Breast epithelium (tissue), 4 donors: ENCODE measurements around the gene TRIM8. TPM values are rescaled to one million over a fixed set of nuclear protein-coding genes. Genes with fewer than 3 reads are reported as not detected.
A peak's percentile ranks its signal among the peaks of the same experiment; 100 is the strongest.

Experiments used
- DNase-seq, 2 donors: peaks; one replicate each; pipeline ENCODE4 v3.0.0-alpha.2; 2019; ENCODE audit warnings: low spot score in 2 of 2
- H3K27ac ChIP-seq, 2 donors: fragments of 200-600 bp; sonication (generic) in 1 of 2; one replicate each; pipeline ENCODE4 v1.5.1; 2016 to 2019; ENCODE audit warnings: mild to moderate bottlenecking in 1 of 2
- H3K27me3 ChIP-seq, 2 donors: fragments of 200-600 bp; sonication (generic) in 1 of 2; one replicate each; pipeline versions ENCODE4 v1.5.1 to v1.6.0; 2017 to 2019; ENCODE audit warnings: control low read depth in 1 of 2, mild to moderate bottlenecking in 1 of 2
- H3K36me3 ChIP-seq: fragments of 200-600 bp; one replicate; pipeline ENCODE4 v1.5.1; 2019
- H3K4me1 ChIP-seq, 2 donors: fragments of 200-600 bp; sonication (generic); one replicate each; pipeline ENCODE4 v1.5.1; 2016 to 2019; ENCODE audit warnings: control low read depth in 1 of 2
- H3K4me3 ChIP-seq, 3 donors: fragments of 200-600 bp; sonication (generic); 1 replicate in 2 of 3; 2 replicates in 1 of 3; pipeline ENCODE4 v1.5.1; 2016 to 2019; ENCODE audit warnings: mild to moderate bottlenecking in 3 of 3, moderate library complexity in 2 of 3
- H3K9me3 ChIP-seq, 2 donors: fragments of 200-600 bp; sonication (generic) in 1 of 2; one replicate each; pipeline ENCODE4 v1.5.1; 2016 to 2019; ENCODE audit warnings: control low read depth in 1 of 2
- POLR2A ChIP-seq: fragments of 450-650 bp; IDR thresholded peaks from one replicate; pipeline ENCODE4 v1.6.1; 2016; ENCODE audit warnings: antibody characterized with exemption, mild to moderate bottlenecking, moderate library complexity
- POLR2AphosphoS5 ChIP-seq, 3 donors: sonication (generic); formaldehyde crosslinking; IDR thresholded peaks; one replicate each; pipeline ENCODE4 v1.6.1; 2017; ENCODE audit warnings: antibody characterized with exemption in 3 of 3
- intact Hi-C: fragments of 100-400 bp; cut with DNase I; formaldehyde crosslinking; loops from one replicate; pipeline ENCODE4 v1.15.1; 2023; ENCODE audit warnings: low total_unique reads
- total RNA-seq, 3 donors: library from RNA; depleted of rRNA; stranded (reverse); fragments of >200 nt; gene quantifications; one replicate each; pipeline ENCODE4 v1.1.0, GENCODE V29; 2016
- TF ChIP-seq, protein P1 (sequence below), 3 donors: fragments of 450-650 bp; IDR thresholded peaks; one replicate each; pipeline ENCODE4 v1.5.1; 2016 to 2017; ENCODE audit warnings: antibody characterized with exemption in 3 of 3, mild to moderate bottlenecking in 3 of 3, moderate library complexity in 3 of 3

TRIM8 gene
- total RNA-seq, 3 donors from 2014 or later = 74.6 to 128 (median 88.8) TPM

DNA sequence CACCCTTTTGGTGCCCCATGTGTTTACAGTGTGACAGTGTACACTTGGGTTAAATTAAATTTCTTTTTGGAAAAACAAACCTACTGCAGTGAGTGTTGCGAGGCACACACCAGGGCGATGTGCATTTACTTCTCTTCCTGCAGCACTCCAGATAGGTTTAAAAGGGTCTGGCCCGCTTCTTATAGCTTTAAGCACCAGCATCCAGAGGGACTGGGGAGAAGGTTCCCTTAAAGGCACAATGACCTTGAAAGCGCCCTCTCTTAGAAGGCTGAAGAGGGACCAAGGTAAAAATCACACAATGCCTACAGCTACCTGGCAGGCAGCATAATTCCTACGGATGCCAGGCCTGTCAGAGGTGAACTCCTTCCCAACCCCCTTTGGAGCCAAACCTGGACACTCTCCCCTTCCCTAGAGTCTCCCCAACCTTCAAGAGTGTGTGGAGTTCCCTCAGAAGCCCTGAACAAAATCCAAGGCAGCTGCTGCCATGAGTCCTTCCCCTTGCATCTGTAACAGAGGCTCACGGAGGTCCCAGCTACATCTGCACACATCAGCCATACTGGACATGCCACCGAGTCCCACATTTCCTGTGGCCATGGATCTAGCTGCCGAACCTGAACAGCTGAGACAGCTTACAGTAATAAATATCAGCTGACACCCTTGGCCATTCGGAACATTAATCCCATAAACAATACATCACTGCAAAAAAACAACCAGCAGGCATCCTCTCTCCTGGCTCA, 33.2 kb downstream of the TRIM8 start:
- peak overlapping the region; percentile 68 to 85 for H3K27ac ChIP-seq
- no peak for DNase-seq
- peaks cover 13 to 26% of the 10 kb centered on the region in 2 donors for H3K4me1 ChIP-seq

DNA sequence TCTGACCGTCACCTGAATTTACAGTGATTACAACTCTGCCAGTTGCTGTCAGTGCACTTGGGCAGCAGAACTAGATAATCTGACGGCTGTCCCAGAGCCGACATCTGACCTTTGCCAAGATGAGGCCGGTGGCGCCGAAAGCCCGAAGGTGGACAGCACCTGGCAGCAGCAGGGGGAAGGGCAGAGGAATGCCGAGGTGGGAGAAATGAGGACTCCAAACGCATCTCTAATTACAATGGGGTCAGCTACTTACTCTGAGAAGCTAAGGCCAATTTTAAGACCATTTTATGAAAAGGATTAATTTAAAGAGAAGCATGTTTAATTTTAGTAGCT, 33.8 kb downstream of the TRIM8 start:
- Histone ChIP-seq H3K4me3 (no peak overlapping the region), H3K36me3 (no peaks in the 10 kb centered on the region), H3K4me1 (peaks cover 13 to 26% of the 10 kb centered on the region in 2 donors), H3K27me3 (no peaks in the 10 kb centered on the region), H3K9me3 (no peaks in the 10 kb centered on the region), H3K27ac (peak overlapping the region; percentile 68 to 85)
- TF ChIP-seq POLR2A = no peak
- TF ChIP-seq, protein P1, sequence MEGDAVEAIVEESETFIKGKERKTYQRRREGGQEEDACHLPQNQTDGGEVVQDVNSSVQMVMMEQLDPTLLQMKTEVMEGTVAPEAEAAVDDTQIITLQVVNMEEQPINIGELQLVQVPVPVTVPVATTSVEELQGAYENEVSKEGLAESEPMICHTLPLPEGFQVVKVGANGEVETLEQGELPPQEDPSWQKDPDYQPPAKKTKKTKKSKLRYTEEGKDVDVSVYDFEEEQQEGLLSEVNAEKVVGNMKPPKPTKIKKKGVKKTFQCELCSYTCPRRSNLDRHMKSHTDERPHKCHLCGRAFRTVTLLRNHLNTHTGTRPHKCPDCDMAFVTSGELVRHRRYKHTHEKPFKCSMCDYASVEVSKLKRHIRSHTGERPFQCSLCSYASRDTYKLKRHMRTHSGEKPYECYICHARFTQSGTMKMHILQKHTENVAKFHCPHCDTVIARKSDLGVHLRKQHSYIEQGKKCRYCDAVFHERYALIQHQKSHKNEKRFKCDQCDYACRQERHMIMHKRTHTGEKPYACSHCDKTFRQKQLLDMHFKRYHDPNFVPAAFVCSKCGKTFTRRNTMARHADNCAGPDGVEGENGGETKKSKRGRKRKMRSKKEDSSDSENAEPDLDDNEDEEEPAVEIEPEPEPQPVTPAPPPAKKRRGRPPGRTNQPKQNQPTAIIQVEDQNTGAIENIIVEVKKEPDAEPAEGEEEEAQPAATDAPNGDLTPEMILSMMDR (IDR thresholded peaks at IDR 0.05) = no peak
- TF ChIP-seq POLR2AphosphoS5 (IDR thresholded peaks at IDR 0.05) = no peak
- intact Hi-C loops = no loop called here
- DNase-seq = no peak

More for the DNA sequence above, 33.2 kb downstream of the TRIM8 start:
- no peaks in the 10 kb centered on the region for H3K36me3 ChIP-seq
- no peaks in the 10 kb centered on the region for H3K27me3 ChIP-seq
- no peaks in the 10 kb centered on the region for H3K9me3 ChIP-seq
- intact Hi-C loops = no loop called here
- TF ChIP-seq, protein P1 (IDR thresholded peaks at IDR 0.05) = no peak
- TF ChIP-seq POLR2A = no peak
- TF ChIP-seq POLR2AphosphoS5 (IDR thresholded peaks at IDR 0.05) = no peak
- no peak overlapping the region for H3K4me3 ChIP-seq

DNA sequence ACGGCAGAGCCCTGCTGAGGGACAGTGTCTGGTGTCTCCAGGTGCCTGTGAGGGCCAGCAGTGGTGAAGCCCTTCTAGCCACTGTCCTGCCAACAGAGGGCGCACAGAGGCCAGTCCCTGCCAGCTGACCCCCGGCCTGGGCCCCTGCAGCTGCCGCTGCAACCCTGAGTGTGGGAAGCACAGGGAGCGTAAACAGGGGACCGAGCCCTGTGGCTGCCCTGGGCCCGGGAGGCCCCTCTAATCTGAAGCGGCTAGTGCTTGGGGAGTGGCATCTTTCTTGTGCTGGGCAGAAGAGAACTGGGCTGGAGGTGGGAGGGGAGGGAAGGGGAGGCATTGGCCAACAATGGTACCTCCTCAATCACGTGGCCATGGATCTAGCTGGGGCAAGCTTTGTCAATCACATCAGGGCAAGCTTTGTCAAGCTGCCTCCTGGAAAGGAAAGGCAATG, 34.6 kb downstream of the TRIM8 start:
- Histone ChIP-seq H3K9me3 (no peaks in the 10 kb centered on the region), H3K27ac (peak overlapping the region; percentile 68), H3K4me3 (peak overlapping the region in 1 of 3 donors; percentile 43), H3K4me1 (peaks cover 13 to 26% of the 10 kb centered on the region in 2 donors), H3K27me3 (no peaks in the 10 kb centered on the region), H3K36me3 (no peaks in the 10 kb centered on the region)
- TF ChIP-seq, protein P1 (IDR thresholded peaks at IDR 0.05) = peak in 2 of 3 donors; percentile 42 to 46
- TF ChIP-seq POLR2AphosphoS5 (IDR thresholded peaks at IDR 0.05) = no peak
- intact Hi-C loops = no loop called here
- peak in 1 of 2 donors; percentile 65 for DNase-seq

DNA sequence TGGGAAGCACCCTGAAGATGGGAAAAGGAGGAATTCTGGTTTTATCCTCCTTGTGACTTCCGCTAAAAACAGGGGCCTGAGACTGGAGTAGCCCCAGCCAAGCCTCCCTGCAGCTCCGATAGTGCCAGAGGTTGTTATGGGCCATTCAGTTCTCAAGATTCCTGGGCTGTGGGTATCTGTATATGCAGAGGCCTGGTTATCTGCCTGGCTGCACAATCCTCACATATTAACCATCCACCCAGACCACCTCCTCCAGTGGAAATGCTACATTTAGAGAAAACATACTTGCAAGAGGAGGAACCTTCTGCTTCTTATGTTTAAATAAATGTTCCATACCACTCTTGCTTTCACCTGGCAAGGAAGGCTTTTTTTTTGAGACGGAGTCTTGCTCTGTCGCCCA, 35.3 kb downstream of the TRIM8 start:
- no peak for TF ChIP-seq POLR2AphosphoS5 (IDR thresholded peaks at IDR 0.05)
- TF ChIP-seq, protein P1 (IDR thresholded peaks at IDR 0.05) = no peak
- no peak for TF ChIP-seq POLR2A
- Histone ChIP-seq H3K4me1 (peaks cover 13 to 26% of the 10 kb centered on the region in 2 donors), H3K9me3 (no peaks in the 10 kb centered on the region), H3K27ac (no peak overlapping the region), H3K36me3 (no peaks in the 10 kb centered on the region), H3K27me3 (no peaks in the 10 kb centered on the region), H3K4me3 (no peak overlapping the region)
- no peak for DNase-seq
- intact Hi-C loops = no loop called here

DNA sequence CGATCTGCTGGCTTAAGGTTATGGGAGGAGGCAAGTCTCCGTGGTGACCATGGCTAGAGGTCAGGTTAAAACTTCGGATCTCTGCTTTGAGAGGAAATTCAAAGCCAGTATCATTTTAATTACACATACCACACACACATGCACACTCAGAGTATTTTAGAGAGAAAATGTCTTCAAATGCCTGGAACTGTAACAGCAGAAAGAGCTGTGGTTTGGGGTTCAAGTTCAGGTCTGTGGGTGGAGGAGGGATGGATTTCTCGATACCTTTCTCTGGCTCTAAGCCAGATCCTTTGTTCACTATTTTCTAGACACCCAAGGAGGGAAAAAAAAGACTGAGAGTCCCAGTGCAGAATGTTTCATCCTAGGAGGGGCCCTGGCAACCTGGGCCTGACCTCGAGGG, 37.4 kb downstream of the TRIM8 start:
- intact Hi-C loops = no loop called here
- H3K27me3 ChIP-seq = no peaks in the 10 kb centered on the region
- DNase-seq = no peak
- H3K9me3 ChIP-seq = no peaks in the 10 kb centered on the region
- H3K4me1 ChIP-seq = peaks cover 4 to 14% of the 10 kb centered on the region in 2 donors
- TF ChIP-seq, protein P1 (IDR thresholded peaks at IDR 0.05) = no peak
- TF ChIP-seq POLR2A = no peak
- no peak for TF ChIP-seq POLR2AphosphoS5 (IDR thresholded peaks at IDR 0.05)
- H3K36me3 ChIP-seq = no peaks in the 10 kb centered on the region
- no peak overlapping the region for H3K4me3 ChIP-seq
- no peak overlapping the region for H3K27ac ChIP-seq
